SK-N-SH treated with all-trans-retinoic acid at 6 μM for 48 hours (cell line): ENCODE measurements around the gene NUP133.

Experiments used
- ARNTL ChIP-seq: fragments of 450-650 bp; formaldehyde crosslinking; IDR thresholded peaks from 2 replicates; pipeline ENCODE4 v1.5.0; 2020; ENCODE audit warnings: low read depth, mild to moderate bottlenecking, moderate library complexity, borderline replicate concordance
- CREB5 ChIP-seq: fragments of 250-450 bp; sonication (Bioruptor Pico); IDR thresholded peaks from 2 replicates; pipeline ENCODE4 v1.5.1; 2020; ENCODE audit warnings: low read depth, mild to moderate bottlenecking, moderate library complexity
- GLIS3 ChIP-seq: fragments of 250-450 bp; sonication (Bioruptor Pico); IDR thresholded peaks from 2 replicates; pipeline ENCODE4 v1.5.0; 2020; ENCODE audit warnings: mild to moderate bottlenecking, moderate library complexity
- OSR1 ChIP-seq: fragments of 250-450 bp; sonication (Bioruptor Pico); IDR thresholded peaks from 2 replicates; pipeline ENCODE4 v1.8.0; 2022; ENCODE audit warnings: moderate library complexity, mild to moderate bottlenecking, inconsistent platforms
- PATZ1 ChIP-seq: fragments of 250-450 bp; sonication (Bioruptor Pico); IDR thresholded peaks from 2 replicates; pipeline ENCODE4 v1.8.0; 2020; ENCODE audit warnings: mild to moderate bottlenecking, moderate library complexity, borderline replicate concordance
- RARB ChIP-seq: fragments of 250-450 bp; sonication (Bioruptor Pico); IDR thresholded peaks from 2 replicates; pipeline ENCODE4 v1.8.0; 2021; ENCODE audit warnings: mild to moderate bottlenecking, moderate library complexity
- SNAI2 ChIP-seq: fragments of 250-450 bp; sonication (Bioruptor Pico); IDR thresholded peaks from 2 replicates; pipeline ENCODE4 v1.5.0; 2020; ENCODE audit warnings: mild to moderate bottlenecking, moderate library complexity
- TSHZ2 ChIP-seq: fragments of 250-450 bp; sonication (Bioruptor Pico); IDR thresholded peaks from 2 replicates; pipeline ENCODE4 v1.5.0; 2020; ENCODE audit warnings: mild to moderate bottlenecking, moderate library complexity
- ZFP30 ChIP-seq: fragments of 450-650 bp; formaldehyde crosslinking; IDR thresholded peaks from 2 replicates; pipeline ENCODE4 v1.5.0; 2022; ENCODE audit warnings: mild to moderate bottlenecking, moderate library complexity
- ZNF565 ChIP-seq: fragments of 450-650 bp; formaldehyde crosslinking; conservative IDR thresholded peaks from 2 replicates; pipeline ENCODE4 v1.5.0; 2020; ENCODE audit warnings: low read depth, mild to moderate bottlenecking, moderate library complexity
- ZNF8 ChIP-seq: fragments of 450-650 bp; formaldehyde crosslinking; IDR thresholded peaks from 2 replicates; pipeline ENCODE4 v1.5.0; 2020; ENCODE audit warnings: mild to moderate bottlenecking, moderate library complexity
- TF ChIP-seq, protein P1 (sequence below): fragments of 250-450 bp; sonication (Bioruptor Pico); IDR thresholded peaks from 2 replicates; pipeline ENCODE4 v1.5.1; 2021; ENCODE audit warnings: mild to moderate bottlenecking, moderate library complexity

DNA sequence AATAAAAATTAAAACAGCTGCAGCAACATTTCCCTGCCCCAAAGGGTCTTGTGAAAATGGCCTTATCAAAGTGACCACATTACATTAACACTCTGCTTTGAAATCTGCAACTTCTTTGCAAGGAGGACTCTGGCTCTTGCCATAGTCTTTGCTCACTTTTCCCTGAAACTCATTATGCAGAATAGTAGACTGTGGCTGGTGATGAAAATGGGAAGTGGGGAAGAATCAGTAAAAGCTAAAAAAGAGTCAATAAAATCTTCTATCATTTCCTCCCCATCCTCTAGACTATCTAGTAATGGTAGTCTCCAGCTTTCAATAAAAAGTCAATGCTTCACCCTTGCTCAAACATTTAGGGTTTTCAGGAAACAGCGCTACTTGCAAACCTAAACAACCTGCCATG, 18.6 kb upstream of the NUP133 start:
- TF ChIP-seq PATZ1 (CRISPR knock-in tag) (no peak), ZNF565 (CRISPR knock-in tag) (no peak), TSHZ2 (no peak), ZNF8 (CRISPR knock-in tag) (no peak), ARNTL (CRISPR knock-in tag) (no peak), RARB (CRISPR knock-in tag) (no peak), ZFP30 (no peak), GLIS3 (CRISPR knock-in tag) (no peak), SNAI2 (no peak), CREB5 (CRISPR knock-in tag) (no peak), OSR1 (CRISPR knock-in tag) (no peak)
- TF ChIP-seq, protein P1, sequence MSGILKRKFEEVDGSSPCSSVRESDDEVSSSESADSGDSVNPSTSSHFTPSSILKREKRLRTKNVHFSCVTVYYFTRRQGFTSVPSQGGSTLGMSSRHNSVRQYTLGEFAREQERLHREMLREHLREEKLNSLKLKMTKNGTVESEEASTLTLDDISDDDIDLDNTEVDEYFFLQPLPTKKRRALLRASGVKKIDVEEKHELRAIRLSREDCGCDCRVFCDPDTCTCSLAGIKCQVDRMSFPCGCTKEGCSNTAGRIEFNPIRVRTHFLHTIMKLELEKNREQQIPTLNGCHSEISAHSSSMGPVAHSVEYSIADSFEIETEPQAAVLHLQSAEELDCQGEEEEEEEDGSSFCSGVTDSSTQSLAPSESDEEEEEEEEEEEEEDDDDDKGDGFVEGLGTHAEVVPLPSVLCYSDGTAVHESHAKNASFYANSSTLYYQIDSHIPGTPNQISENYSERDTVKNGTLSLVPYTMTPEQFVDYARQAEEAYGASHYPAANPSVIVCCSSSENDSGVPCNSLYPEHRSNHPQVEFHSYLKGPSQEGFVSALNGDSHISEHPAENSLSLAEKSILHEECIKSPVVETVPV, result no peak
